GM18511 (cell line): Measurements from ENCODE around the gene GNAO1.

Experiments used
- ATAC-seq: cut with Tn5 transposase; IDR thresholded peaks from one replicate; pipeline ENCODE4 v1.9.1; 2021; ENCODE audit warnings: mild to moderate bottlenecking, moderate library complexity; ENCODE audit not compliant: unreplicated experiment

Gene GNAO1

GRCh38 chr16:56197192-56197992, 6.1 kb downstream of the GNAO1 start:
- no peak for ATAC-seq

- ATAC-seq, result no peak
These were observed 6.9 kb downstream of the GNAO1 start for GRCh38 chr16:56198006-56198754.

GRCh38 chr16:56198755-56199114, 7.4 kb downstream of the GNAO1 start:
- ATAC-seq, result no peak

GRCh38 chr16:56199164-56199563, 7.9 kb downstream of the GNAO1 start:
- ATAC-seq, result peak; percentile 64

- no peak for ATAC-seq
These were observed 9.7 kb downstream of the GNAO1 start for GRCh38 chr16:56201030-56201429.

GRCh38 chr16:56202036-56202435, 10.7 kb downstream of the GNAO1 start:
- ATAC-seq, result no peak

- ATAC-seq, result peak; percentile 65
These were observed 11.8 kb downstream of the GNAO1 start for GRCh38 chr16:56203052-56203451.

GRCh38 chr16:56204816-56205215, 13.5 kb downstream of the GNAO1 start:
- no peak for ATAC-seq

- no peak for ATAC-seq
These were observed 15.7 kb downstream of the GNAO1 start for GRCh38 chr16:56206951-56207350.

GRCh38 chr16:56207421-56207820, 16.1 kb downstream of the GNAO1 start:
- ATAC-seq, result no peak

- ATAC-seq, result no peak
These were observed 20.2 kb downstream of the GNAO1 start for GRCh38 chr16:56211435-56211981.

GRCh38 chr16:56212144-56212543, 20.9 kb downstream of the GNAO1 start:
- ATAC-seq, result no peak

- no peak for ATAC-seq
These were observed 30.7 kb downstream of the GNAO1 start for GRCh38 chr16:56221995-56222394.

GRCh38 chr16:56222474-56222997, 31.2 kb downstream of the GNAO1 start:
- ATAC-seq, result no peak

GRCh38 chr16:56225017-56225742, 33.9 kb downstream of the GNAO1 start:
- no peak for ATAC-seq

- ATAC-seq, result no peak
These were observed 34.9 kb downstream of the GNAO1 start for GRCh38 chr16:56226187-56226586.

GRCh38 chr16:56226845-56227525, 35.7 kb downstream of the GNAO1 start:
- no peak for ATAC-seq

- no peak for ATAC-seq
These were observed 36.6 kb downstream of the GNAO1 start for GRCh38 chr16:56227936-56228335.

GRCh38 chr16:56228476-56228875, 37.2 kb downstream of the GNAO1 start:
- ATAC-seq, result no peak

GRCh38 chr16:56233795-56234566, 42.7 kb downstream of the GNAO1 start:
- no peak for ATAC-seq
